NOMO-1 treated with DMSO at 0.1 percent for 48 hours (cell line): ENCODE measurements around the gene FAM20A.

Source experiments
- DNase-seq: peaks from one replicate; lab custom pipeline; 2025; ENCODE audit not compliant: unreplicated experiment; lab: John Stamatoyannopoulos, UW

FAM20A gene

DNA sequence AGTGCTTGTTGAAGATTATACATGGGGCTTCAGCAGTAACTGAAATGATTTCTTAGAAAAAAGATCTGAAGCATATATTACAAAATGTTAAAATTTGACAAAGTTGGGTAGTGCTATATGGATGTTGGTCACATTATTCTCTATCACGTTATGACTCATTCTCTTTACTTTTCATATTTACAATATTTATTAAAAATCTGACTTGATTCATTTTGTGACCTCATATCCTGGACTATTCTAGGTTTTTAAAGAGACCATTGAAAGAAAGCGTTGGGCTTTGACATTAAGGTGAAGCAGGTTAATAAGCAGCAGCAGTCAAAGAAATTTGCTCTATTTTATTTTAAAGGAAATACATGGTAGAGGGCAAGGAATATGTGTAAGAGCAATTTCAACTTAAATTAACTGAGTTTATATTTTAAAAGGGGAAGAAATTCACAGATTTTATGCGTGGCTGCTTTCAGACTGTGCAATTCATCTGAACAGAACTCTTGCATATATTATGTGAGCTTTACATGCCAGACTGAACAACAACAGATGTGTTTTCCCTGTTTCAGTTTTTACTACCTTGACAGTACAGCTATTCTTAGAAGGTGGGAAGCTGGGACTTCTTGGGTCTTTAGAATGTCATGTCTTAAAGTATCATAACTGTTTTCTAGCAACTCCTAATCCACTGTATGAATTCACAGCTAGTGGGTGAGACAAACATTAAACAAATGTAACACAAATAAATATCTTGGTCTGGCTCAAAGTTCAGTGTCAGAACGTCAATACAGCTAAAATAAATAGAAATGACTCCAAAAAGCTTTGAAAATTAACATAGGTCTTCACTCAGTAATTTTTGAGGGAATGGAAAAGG, 10.4 kb upstream of the FAM20A start:
- DNase-seq, result no peak

DNA sequence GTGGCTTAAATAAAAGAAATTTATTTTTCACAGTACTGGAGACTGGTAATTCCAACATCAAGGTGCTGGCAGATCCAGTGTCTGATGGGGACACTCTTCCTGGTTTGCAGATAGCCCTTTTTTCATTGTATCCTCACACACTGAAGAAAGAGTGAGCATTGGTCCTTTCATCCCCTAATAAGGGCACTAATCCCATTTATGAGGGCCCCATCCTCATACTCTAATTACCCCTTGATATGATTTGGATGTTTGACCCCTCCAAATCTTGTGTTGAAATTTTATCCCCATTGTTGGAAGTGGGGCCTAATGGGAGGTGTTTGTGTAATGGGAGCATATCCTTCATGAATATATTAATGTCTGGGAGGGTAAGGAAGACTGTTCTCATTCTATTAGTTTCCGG, 9.4 kb upstream of the FAM20A start:
- DNase-seq, result no peak

DNA sequence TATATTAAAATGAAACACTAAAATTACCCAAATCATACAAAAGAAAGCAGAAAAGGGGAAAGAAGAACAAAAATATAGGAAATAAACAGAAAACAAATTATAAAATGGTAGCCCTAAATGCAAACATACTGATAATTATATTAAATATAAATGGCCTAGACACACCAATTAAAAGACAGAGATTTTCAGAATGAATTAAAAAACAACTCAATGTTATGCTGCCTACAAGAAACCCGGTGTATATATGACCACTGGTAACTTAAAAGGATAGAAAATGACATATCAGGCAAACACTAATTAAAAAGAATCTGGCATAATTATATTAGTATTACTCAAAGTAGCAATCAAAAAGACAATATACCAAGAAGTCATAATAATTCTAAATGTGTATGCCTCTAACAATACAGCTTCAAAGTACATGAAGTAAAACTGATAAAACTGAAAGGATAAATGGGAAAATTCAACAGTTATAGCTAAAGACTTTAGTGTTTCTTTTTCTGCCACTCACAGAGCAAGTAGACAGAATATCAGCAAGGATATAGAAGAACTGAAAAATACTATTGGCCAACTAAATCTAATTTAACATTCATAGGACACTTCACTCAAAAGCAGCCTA, 7.5 kb upstream of the FAM20A start:
- DNase-seq, result no peak

DNA sequence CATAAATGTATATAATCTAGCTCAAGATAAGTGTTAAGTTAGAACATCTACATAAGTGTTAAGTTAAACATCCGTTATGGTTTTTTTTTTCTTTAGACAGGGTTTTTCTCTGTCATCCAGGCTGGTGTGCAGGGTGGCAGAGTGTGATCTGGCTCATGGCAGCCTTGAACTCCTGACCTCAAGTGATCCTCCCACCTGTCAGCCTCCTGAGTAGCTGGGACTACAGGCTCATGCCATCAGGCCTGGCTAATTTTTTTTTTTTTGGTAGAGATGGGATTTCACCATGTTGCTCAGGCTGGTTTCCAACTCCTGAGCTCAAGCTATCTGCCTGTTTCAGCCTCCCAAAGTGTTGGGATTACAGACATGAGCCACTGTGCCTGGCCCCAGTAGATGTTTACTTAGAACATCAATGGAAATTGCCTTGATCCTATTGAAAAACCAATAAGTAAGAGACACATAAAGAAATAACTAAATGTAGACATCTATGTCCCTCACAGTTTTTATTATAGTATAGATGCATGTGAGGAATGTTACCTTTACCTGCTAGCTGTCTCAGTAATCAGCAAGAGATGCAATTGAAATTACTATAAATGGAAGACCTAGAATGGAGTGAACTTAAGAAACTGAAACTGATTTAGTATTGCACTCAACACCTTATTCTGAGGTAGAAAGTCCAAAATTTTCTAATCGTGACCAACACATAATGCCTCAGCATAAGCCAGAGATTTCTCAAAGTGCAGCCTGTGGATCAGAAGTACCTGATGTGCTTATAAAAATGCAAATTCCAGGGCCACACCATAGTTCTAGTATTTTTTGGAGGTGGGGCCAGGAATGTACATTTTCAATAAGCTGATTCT, 5.5 kb upstream of the FAM20A start:
- DNase-seq, result no peak

GRCh38 chr17:68605914-68606313, 4.7 kb upstream of the FAM20A start:
- peak; percentile 10 for DNase-seq

- no peak for DNase-seq
These were observed 2.5 kb upstream of the FAM20A start for GRCh38 chr17:68603656-68604055.

GRCh38 chr17:68603027-68603426, 1.9 kb upstream of the FAM20A start:
- peak; percentile 59 for DNase-seq

DNA sequence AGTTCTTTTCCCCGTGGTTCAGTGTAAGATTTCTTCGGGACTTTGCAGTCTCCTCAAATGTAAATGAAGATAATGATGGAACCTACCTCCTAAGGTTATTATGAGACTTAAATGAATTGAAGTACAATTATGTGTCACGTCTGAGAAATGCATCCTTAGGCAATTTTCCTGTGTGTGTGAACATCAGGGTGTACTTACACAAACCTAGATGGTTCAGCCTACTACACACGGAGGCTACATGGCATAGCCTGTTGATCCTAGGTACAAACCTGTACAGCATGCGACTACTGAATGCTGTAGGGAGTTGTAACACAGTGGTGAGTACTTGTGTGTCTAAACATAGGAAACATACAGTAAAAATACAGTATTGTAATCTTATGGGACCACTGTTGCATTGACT, 1.1 kb upstream of the FAM20A start:
- DNase-seq, result no peak

- DNase-seq, result peak; percentile 12
These were observed 560 bp upstream of the FAM20A start for GRCh38 chr17:68601565-68602288.

DNA sequence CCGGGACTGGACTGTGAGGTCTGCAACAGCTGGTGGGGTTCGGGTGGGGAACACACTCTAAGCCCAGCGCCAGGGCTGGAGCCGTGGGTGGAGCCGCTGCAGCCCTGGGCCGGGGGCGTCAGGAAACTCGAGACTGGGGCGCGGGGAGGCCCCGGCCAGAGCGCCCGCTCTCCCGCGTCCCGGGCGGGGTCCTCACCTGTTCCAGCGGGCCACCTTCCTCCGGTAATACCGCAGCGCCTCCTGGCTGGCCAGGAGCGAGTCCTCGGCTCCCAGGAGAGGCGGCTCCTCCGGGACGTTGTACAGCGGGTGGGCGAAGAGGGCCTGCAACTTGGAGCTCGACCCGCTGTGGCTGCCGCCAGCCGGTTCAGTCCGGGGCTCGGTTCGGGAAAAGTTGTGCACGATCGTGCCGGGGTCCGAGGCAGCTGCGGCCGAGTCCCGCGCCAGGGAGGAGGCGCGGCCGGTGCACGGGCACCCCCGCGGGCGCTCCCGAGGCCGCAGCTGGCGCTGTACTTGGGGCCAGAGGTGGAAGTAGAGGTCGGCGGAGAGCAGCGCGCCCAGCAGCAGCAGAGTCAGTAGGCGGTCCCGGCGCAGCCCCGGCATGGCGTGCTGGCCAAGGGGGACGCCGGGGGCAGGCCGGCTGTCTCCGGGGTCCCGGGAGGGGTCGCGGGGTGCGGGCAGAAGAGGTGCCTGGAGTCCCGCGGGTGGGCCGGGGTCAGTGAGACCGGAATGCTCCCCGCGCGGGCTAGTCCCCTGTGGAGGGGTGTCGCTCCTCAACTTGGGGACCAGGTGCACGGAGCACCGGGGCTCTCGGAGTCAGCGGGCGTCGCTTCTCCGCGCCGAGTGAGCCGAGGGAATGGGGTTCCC, 868 bp downstream of the FAM20A start:
- DNase-seq, result peak; percentile 21

- no peak for DNase-seq
These were observed 1.6 kb downstream of the FAM20A start for GRCh38 chr17:68599552-68600066.

DNA sequence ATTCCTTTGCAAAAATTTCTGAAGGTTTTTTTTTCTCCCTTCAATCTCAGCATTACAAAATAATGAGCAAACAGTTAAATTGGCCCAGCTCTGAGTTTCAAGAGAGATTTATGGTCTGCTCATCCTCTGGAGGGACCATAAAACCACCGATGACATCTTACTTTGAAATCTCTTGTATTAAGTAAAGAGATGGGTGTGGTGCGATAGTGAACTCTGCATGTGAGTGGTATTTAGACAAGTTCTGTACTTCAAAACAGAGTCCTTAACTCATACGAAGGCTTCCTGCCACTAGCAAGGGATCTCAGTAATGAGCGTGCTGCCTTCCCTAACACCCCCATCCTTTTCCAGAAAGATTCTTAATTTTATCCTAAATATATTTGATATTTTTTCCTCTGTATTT, 2.1 kb downstream of the FAM20A start:
- DNase-seq, result peak; percentile 54

- no peak for DNase-seq
These were observed 2.6 kb downstream of the FAM20A start for GRCh38 chr17:68598545-68598961.

- no peak for DNase-seq
These were observed 3.1 kb downstream of the FAM20A start for GRCh38 chr17:68598074-68598473.

DNA sequence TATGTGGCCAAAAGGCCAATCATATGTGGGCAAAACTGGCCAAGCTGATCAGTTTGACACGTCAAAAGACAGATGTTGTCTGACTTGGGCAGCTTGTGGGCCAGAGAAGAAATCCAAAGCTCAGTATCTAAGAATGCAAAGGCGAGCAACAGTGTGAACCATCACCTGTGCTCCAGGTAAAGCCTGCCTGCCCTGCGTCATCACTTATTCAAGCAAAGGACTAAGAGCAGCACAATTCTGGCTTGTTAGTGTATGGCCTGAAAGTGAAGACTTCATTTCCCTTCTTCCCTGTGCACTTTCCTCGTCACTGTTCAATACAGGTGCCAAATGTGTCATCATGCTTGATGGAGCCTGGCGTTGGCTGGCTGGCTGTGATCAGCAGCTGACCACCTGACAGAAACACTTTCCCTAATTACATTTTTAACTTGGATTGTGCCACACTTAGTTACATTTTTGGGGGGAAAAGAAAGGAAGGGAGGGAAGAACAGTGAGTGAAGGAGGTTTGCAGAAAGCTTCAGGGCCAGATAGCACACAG, 4.7 kb downstream of the FAM20A start:
- DNase-seq, result no peak

GRCh38 chr17:68595986-68596385, 5.2 kb downstream of the FAM20A start:
- DNase-seq, result no peak

- peak; percentile 4 for DNase-seq
These were observed 5.7 kb downstream of the FAM20A start for GRCh38 chr17:68595496-68595895.

DNA sequence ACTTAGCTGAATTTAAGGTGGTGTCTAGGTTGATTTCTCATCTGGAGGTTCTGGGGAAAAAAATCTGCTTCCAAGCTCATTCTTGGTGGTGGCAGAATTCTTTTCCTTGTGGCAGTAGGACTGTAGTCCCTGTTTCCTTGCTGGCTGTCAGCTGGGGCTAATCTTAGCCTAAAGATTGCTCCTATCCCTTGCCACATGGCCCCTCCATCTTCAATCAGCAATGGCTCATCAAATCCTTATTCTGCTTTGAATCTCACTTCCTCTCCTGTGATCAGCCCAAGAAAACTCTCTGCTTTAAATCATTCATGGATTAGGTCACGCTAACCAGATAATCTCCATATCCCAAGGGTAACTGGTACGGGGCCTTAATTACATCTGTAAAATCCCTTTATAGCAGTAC, 6.6 kb downstream of the FAM20A start:
- DNase-seq, result no peak
